B cell (primary cell): ENCODE results near the gene PHACTR3. TPM values are rescaled to one million over a fixed set of nuclear protein-coding genes. Genes with fewer than 3 reads are reported as not detected.

Experiments
- ATAC-seq: fragments of 200-7000 bp; cut with Tn5 transposase; one replicate; pipeline ENCODE4 v1.10.0; 2021; ENCODE audit warnings: low read depth, mild to moderate bottlenecking, moderate number of reproducible peaks, moderate library complexity
- CTCF ChIA-PET: fragments of 350-600 bp; sonication (Branson Sonifier 250); formaldehyde crosslinking; loops from one replicate; lab custom pipeline; 2021; ENCODE audit warnings: antibody characterized with exemption, inconsistent platforms; lab: Charles Lee
- POLR2A ChIA-PET: fragments of 350-600 bp; sonication (Branson Sonifier 250); formaldehyde crosslinking; loops from one replicate; lab custom pipeline; 2021; ENCODE audit warnings: antibody characterized with exemption; lab: Charles Lee
- DNase-seq: peaks from one replicate; pipeline ENCODE4 v3.0.0; 2013
- H2AFZ ChIP-seq: 2 replicates; pipeline ENCODE4 v1.6.1; 2012; ENCODE audit warnings: mild to moderate bottlenecking, low read depth, low read length; ENCODE audit not compliant: insufficient read depth, poor library complexity, severe bottlenecking
- H3K27ac ChIP-seq, 2 donors: 1 replicate in 1 of 2; 2 replicates in 1 of 2; pipeline ENCODE4 v1.5.1; 2012 to 2013; ENCODE audit warnings: low read length in 2 of 2, mild to moderate bottlenecking in 2 of 2, moderate library complexity in 1 of 2
- H3K27me3 ChIP-seq, 4 experiments: fragments of 200-600 bp in 1 of 4; sonication (generic) in 1 of 4; replicated peaks in 1 of 4; 1 replicate in 2 of 4; 2 replicates in 2 of 4; pipeline versions ENCODE4 v1.6.1 to v1.7.0; 2013 to 2016; ENCODE audit warnings: low read length in 3 of 4, mild to moderate bottlenecking in 2 of 4, mixed read lengths in 1 of 4, moderate library complexity in 1 of 4; ENCODE audit not compliant: insufficient read depth in 4 of 4, control insufficient read depth in 3 of 4; ENCODE audit errors: control extremely low read depth in 1 of 4
- H3K36me3 ChIP-seq, 2 experiments: replicated peaks in 1 of 2; 1 replicate in 1 of 2; 2 replicates in 1 of 2; pipeline versions ENCODE4 v1.6.1 to v1.7.1; 2013; ENCODE audit warnings: low read length in 1 of 2; ENCODE audit not compliant: insufficient read depth in 2 of 2, control insufficient read depth in 1 of 2; ENCODE audit errors: control extremely low read depth in 1 of 2, extremely low read depth in 1 of 2
- H3K4me1 ChIP-seq, 2 donors: fragments of 200-600 bp in 1 of 2; sonication (generic) in 1 of 2; 1 replicate in 1 of 2; 2 replicates in 1 of 2; pipeline versions ENCODE4 v1.5.1 to v1.6.1; 2013 to 2017; ENCODE audit warnings: low read length in 2 of 2; ENCODE audit not compliant: control insufficient read depth in 2 of 2, insufficient read depth in 2 of 2
- H3K4me2 ChIP-seq: replicated peaks from 2 replicates; pipeline ENCODE3; 2012; ENCODE audit warnings: mild to moderate bottlenecking, low read depth, low read length; ENCODE audit not compliant: poor library complexity, severe bottlenecking
- H3K4me3 ChIP-seq, 5 experiments: fragments of 200-600 bp in 1 of 5; sonication (generic) in 1 of 5; 1 replicate in 3 of 5; 2 replicates in 2 of 5; pipeline versions ENCODE4 v1.5.1 to v1.7.0; 2011 to 2016; ENCODE audit warnings: low read length in 4 of 5, mild to moderate bottlenecking in 4 of 5, low read depth in 2 of 5, control low read depth in 1 of 5, moderate library complexity in 1 of 5; ENCODE audit not compliant: insufficient read depth in 1 of 5; ENCODE audit errors: control extremely low read depth in 1 of 5, extremely low read depth in 1 of 5
- H3K79me2 ChIP-seq: fragments of 200-600 bp; sonication (generic); one replicate; pipeline ENCODE4 v1.6.0; 2016; ENCODE audit warnings: low read length; ENCODE audit not compliant: control insufficient read depth, insufficient read depth
- H3K9ac ChIP-seq: fragments of 200-600 bp; sonication (generic); 2 replicates; pipeline ENCODE4 v1.6.1; 2017; ENCODE audit warnings: mild to moderate bottlenecking, low read length, moderate library complexity
- H3K9me3 ChIP-seq, 3 donors: one replicate each; pipeline versions ENCODE4 v1.6.1 to v1.7.1; 2013; ENCODE audit warnings: low read length in 2 of 3; ENCODE audit not compliant: control insufficient read depth in 2 of 3, insufficient read depth in 1 of 3; ENCODE audit errors: control extremely low read depth in 1 of 3
- H4K20me1 ChIP-seq: 2 replicates; pipeline ENCODE4 v1.6.0; 2012; ENCODE audit warnings: mild to moderate bottlenecking, low read length; ENCODE audit not compliant: insufficient read depth, control insufficient read depth, poor library complexity, severe bottlenecking
- H3K27ac Mint-ChIP-seq: one replicate; pipeline ENCODE4 v1.8.0; 2021; ENCODE audit warnings: mixed read lengths
- H3K27me3 Mint-ChIP-seq: one replicate; pipeline ENCODE4 v1.8.0; 2021; ENCODE audit warnings: mixed read lengths
- H3K4me1 Mint-ChIP-seq: one replicate; pipeline ENCODE4 v1.8.0; 2021; ENCODE audit warnings: mixed read lengths
- H3K4me3 Mint-ChIP-seq: one replicate; pipeline ENCODE4 v1.8.0; 2021; ENCODE audit warnings: mixed read lengths
- H3K9me3 Mint-ChIP-seq: one replicate; pipeline ENCODE4 v1.8.0; 2022; ENCODE audit warnings: mixed read lengths; ENCODE audit not compliant: insufficient read depth
- EZH2 ChIP-seq: IDR thresholded peaks from 2 replicates; pipeline ENCODE4 v1.6.1; 2012; ENCODE audit warnings: borderline replicate concordance, low read depth, mild to moderate bottlenecking, moderate library complexity, low read length; ENCODE audit not compliant: insufficient read depth, poor library complexity, severe bottlenecking
- WGBS: methylation state at CpG from one replicate; pipeline ENCODE4 v1.1.5; 2013; ENCODE audit warnings: missing lambda C conversion rate; ENCODE audit not compliant: insufficient coverage; 5-methylcytosine and 5-hydroxymethylcytosine counted together
- intact Hi-C: fragments of 100-400 bp; cut with micrococcal nuclease; formaldehyde crosslinking; loops from one replicate; pipeline ENCODE4 v1.10.0; 2022
- polyA plus RNA-seq: library from polyadenylated mRNA; depleted of rRNA; stranded (reverse); fragments of >200 nt; gene quantifications from 2 replicates; pipeline ENCODE4 v1.2.3, GENCODE V29; 2012
- total RNA-seq, 2 donors: library from RNA; stranded (reverse); fragments of 120-200 nt in 1 of 2; gene quantifications; 1 replicate in 1 of 2; 2 replicates in 1 of 2; pipeline versions ENCODE4 v1.2.3 to v1.2.4, GENCODE V29; 2013 to 2022
- TF ChIP-seq, protein P1 (sequence below): fragments of 200-600 bp; IDR thresholded peaks from one replicate; pipeline ENCODE4 v1.8.0; 2022; ENCODE audit warnings: antibody characterized with exemption, mild to moderate bottlenecking

PHACTR3 gene
- total and polyA plus RNA-seq, 2 donors (not counting 1 experiment from before 2014, with no cell fraction given) = not detected

DNA sequence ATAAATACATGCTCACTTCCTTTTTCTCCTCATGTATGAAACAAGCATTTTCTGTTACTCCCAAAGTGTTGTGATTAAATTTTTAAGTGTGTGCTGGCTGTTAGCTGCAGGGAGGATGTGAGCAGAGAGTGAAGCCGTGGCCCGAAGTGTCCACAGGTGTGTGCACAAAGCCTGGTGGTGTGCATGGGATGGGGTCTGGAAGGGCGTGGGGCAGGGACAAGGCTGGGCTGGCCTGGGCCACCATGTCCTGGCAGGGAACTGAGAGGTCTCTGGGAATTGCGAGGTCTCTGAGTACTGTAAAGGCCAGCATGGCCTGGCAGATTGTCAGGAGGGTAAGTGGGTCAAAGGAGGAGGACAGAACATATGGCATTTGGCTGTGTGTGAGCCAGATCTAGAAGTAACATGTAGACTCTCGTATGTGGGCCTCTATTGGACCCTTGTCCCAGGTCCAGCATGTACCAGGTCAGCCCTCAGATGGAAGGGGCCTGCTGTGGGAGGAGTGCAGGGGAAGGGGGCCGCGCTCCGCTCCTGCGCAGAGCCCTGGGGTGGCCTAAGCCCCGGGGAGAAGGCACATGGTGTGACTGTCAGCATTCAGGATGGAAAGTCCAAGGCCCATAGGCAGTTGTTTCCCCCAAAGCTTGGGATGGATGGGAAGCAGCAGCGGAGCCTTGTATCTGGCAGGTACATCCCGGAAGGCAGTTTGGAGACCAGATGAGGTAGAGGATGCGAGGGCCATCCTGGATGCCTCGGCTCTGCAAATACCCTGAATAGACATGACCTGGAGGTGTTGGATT is 45.1 kb upstream of the PHACTR3 start:
- DNase-seq (no peak), ATAC-seq (no peak)
- Histone ChIP-seq H3K27ac (no peak overlapping the region), H3K9me3 (no peaks in the 10 kb centered on the region), H3K27me3 (peaks cover 0 to 3% (median 0%) of the 10 kb centered on the region in 4 experiments), H4K20me1 (no peaks in the 10 kb centered on the region), H3K4me1 (no peaks in the 10 kb centered on the region), H3K9ac (no peak overlapping the region), H2AFZ (no peak overlapping the region), H3K79me2 (no peaks in the 10 kb centered on the region), H3K4me2 (no peak overlapping the region), H3K4me3 (no peak overlapping the region), H3K36me3 (no peaks in the 10 kb centered on the region)
- intact Hi-C loops = no loop called here
- no peak for TF ChIP-seq EZH2
- TF ChIP-seq, protein P1, sequence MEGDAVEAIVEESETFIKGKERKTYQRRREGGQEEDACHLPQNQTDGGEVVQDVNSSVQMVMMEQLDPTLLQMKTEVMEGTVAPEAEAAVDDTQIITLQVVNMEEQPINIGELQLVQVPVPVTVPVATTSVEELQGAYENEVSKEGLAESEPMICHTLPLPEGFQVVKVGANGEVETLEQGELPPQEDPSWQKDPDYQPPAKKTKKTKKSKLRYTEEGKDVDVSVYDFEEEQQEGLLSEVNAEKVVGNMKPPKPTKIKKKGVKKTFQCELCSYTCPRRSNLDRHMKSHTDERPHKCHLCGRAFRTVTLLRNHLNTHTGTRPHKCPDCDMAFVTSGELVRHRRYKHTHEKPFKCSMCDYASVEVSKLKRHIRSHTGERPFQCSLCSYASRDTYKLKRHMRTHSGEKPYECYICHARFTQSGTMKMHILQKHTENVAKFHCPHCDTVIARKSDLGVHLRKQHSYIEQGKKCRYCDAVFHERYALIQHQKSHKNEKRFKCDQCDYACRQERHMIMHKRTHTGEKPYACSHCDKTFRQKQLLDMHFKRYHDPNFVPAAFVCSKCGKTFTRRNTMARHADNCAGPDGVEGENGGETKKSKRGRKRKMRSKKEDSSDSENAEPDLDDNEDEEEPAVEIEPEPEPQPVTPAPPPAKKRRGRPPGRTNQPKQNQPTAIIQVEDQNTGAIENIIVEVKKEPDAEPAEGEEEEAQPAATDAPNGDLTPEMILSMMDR = no peak
- 88% methylated on average over 14 of the region's 14 CpGs for WGBS
- Mint-ChIP-seq H3K27me3 (peaks cover 5% of the 10 kb centered on the region), H3K9me3 (no peaks in the 10 kb centered on the region), H3K4me1 (no peaks in the 10 kb centered on the region), H3K4me3 (no peak overlapping the region), H3K27ac (no peak overlapping the region)
- ChIA-PET CTCF (interaction anchor here (1.0 to 4.6 kb wide), 2 partner anchors 11 to 12 kb away, joined by 3 to 27 read pairs; no protein-coding TSS in a partner anchor), POLR2A (no interaction called here)

DNA sequence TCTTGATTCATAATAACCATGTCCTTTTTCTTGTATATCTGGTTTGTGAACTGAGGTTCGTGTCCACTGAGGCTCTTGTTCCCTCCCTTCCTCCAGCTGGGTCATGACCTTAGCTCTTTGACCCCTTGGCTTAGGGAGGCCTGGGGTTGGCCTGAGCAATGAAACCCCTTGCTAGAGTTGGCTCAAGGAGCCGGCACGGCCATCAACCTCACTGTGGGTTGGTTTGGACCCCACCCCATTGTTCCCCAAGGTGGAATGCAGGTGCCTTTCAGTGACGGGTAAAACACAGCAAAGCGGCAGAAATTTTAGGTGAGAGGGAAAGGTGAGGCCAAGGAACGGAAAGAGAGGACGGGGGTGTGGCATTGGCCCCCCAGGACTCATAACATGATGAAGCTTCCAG is 44.5 kb upstream of the PHACTR3 start:
- DNase-seq (no peak), ATAC-seq (no peak)
- Histone ChIP-seq H3K9ac (no peak overlapping the region), H3K9me3 (no peaks in the 10 kb centered on the region), H4K20me1 (no peaks in the 10 kb centered on the region), H3K27ac (no peak overlapping the region), H3K27me3 (peaks cover 0 to 3% (median 0%) of the 10 kb centered on the region in 4 experiments), H3K4me3 (no peak overlapping the region), H3K79me2 (no peaks in the 10 kb centered on the region), H3K4me1 (no peaks in the 10 kb centered on the region), H3K4me2 (no peak overlapping the region), H2AFZ (no peak overlapping the region), H3K36me3 (no peaks in the 10 kb centered on the region)
- Mint-ChIP-seq H3K27me3 (peaks cover 5% of the 10 kb centered on the region), H3K4me3 (no peak overlapping the region), H3K9me3 (no peaks in the 10 kb centered on the region), H3K27ac (no peak overlapping the region), H3K4me1 (no peaks in the 10 kb centered on the region)
- no peak for TF ChIP-seq EZH2
- TF ChIP-seq, protein P1 = no peak
- POLR2A ChIA-PET = no interaction called here
- intact Hi-C loops = no loop called here
- WGBS = 100% methylated on average over 4 of the region's 7 CpGs
- CTCF ChIA-PET = interaction anchor here (4.6 kb wide), 1 partner anchor 12 kb away, joined by 27 read pairs; no protein-coding TSS in a partner anchor
